ENCODE results near the gene AOC1. TPM values are rescaled to one million over a fixed set of nuclear protein-coding genes. Genes with fewer than 3 reads are reported as not detected.
"Not testable (repeated sequence)": the region's sequence is repeated elsewhere in the genome, so short reads cannot be mapped to it uniquely, and the experiment has no call there.

The AOC1 gene
- under 1 TPM in 5 of 8 experiments, not detected in 3; 0.09 to 0.47 (median 0.33) TPM for total RNA-seq

DNA sequence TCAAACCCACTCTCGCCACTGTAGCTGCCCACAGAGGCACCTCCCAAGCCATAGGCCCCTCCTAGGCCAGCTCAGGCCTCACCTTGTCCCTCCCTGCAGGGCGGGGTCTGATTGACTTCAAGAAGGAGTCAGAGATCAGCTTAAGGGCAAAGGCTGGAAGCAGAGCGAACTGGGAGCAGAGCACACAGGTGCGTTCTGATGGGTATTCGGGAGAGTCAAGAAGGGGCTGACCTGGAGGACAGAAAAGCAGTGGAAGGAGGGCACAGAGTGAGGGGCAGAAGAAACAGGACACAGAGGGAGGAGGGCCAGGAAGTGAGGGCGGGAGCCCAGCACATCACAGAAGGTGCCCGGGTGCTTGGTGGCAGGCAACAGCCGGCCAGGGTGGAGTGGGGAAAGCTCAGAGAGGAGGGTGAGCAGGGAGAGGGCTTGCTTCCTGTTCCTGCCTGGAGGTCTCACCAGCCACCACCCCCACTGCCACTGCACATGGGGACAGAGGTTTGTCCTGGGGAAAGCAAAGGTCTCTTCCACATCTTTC, at the start of gene AOC1:
Gene AOC1, plus strand, starts transcription at position 147 of the 535 bp plus-strand sequence. CDS start 3,954 bp downstream, outside the sequence.
- WGBS, 10 experiments = 0 to 82% (median 63%) methylated on average over 1 to 5 of the region's 8 CpGs; no CpG with 5 or more reads in 2 of the 10 experiments
- in situ Hi-C loops (cut with MboI; ENCODE audit: low pct_unique_long_range_greater_than_20kb in 2 of 9, low sequenced_read_pairs in 9 of 9, unreplicated experiment in 9 of 9) = no loop called here
- H3K27ac ChIP-seq = no peak within 1 kb of the TSS
- no peak within 1 kb of the TSS for H3K4me3 ChIP-seq
- peaks cover 3 to 6% of the 10 kb centered on the region in 2 donors for H3K4me1 ChIP-seq (replicated peaks in 1 of 2)
- peak in 1 of 8 experiments; percentile 26 for ATAC-seq (replicated peaks in 6 of 8)

DNA sequence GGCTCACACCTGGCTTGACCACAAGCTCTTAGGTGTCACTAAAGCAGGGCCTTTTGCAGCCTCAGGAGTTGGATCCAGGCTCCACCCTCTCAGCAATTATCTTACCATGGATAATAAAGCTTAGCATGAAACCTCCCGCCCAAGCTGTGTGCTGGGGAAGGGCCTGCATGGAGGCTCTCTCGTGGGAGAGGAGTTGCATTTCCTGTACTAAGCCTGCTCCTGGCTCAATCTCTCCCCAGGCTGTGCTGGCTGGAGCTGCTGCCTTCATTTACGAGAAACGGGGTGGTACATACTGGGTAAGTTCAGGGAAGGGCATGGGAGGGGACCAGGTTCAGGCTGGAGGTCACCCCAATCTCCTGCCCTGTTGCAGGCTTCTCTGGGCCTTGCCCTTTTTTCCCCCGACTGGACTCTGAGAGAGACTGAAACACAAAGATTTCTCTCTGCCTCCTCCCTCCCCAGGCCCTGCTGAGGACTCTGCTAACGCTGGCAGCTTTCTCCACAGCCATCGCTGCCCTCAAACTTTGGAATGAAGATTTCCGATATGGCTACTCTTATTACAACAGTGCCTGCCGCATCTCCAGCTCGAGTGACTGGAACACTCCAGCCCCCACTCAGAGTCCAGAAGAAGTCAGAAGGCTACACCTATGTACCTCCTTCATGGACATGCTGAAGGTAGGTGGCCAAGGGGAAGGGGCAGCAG, 49.0 kb upstream of the AOC1 start:
- Histone ChIP-seq H3K4me1 (replicated peaks in 1 of 2) (peaks cover 3% of the 10 kb centered on the region in 2 donors), H3K27ac (no peak overlapping the region), H3K4me3 (no peak overlapping the region)
- in situ Hi-C loops (cut with MboI; ENCODE audit: low pct_unique_long_range_greater_than_20kb in 2 of 9, low sequenced_read_pairs in 9 of 9, unreplicated experiment in 9 of 9) = no loop called here
- peak in 3 of 8 experiments; percentile 38 to 80 (median 70) for ATAC-seq (replicated peaks in 6 of 8)
- WGBS, 10 experiments = 0 to 100% (median 63%) methylated on average over 1 to 7 of the region's 10 CpGs; no CpG with 5 or more reads in 4 of the 10 experiments

DNA sequence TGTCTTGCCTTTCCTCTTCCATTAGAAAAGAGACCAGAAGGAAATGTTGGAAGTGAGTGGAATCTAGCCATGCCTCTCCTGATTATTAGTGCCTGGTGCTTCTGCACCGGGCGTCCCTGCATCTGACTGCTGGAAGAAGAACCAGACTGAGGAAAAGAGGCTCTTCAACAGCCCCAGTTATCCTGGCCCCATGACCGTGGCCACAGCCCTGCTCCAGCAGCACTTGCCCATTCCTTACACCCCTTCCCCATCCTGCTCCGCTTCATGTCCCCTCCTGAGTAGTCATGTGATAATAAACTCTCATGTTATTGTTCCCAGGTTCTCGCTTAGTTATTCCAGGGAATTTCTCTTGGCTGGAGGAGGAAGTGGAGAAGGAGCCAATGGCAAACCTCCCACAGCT, 47.5 kb upstream of the AOC1 start:
- in situ Hi-C loops (cut with MboI; ENCODE audit: low pct_unique_long_range_greater_than_20kb in 2 of 9, low sequenced_read_pairs in 9 of 9, unreplicated experiment in 9 of 9) = no loop called here
- no peak for ATAC-seq (replicated peaks in 6 of 8)
- no peak overlapping the region for H3K4me3 ChIP-seq

GRCh38 chr7:150805864-150806263, 46.5 kb upstream of the AOC1 start:
- Histone ChIP-seq H3K4me1 (replicated peaks in 1 of 2) (peaks cover 0 to 3% of the 10 kb centered on the region in 2 donors), H3K4me3 (no peak overlapping the region), H3K27ac (no peak overlapping the region)
- ATAC-seq (replicated peaks in 6 of 8) = no peak
- in situ Hi-C loops (cut with MboI; ENCODE audit: low pct_unique_long_range_greater_than_20kb in 2 of 9, low sequenced_read_pairs in 9 of 9, unreplicated experiment in 9 of 9) = no loop called here

More for the DNA sequence above, 47.5 kb upstream of the AOC1 start:
- Histone ChIP-seq H3K27ac (no peak overlapping the region), H3K4me1 (replicated peaks in 1 of 2) (peaks cover 0 to 3% of the 10 kb centered on the region in 2 donors)
- 0 to 100% (median 38%) methylated on average over 1 to 4 of the region's 5 CpGs; no CpG with 5 or more reads in 3 of the 10 experiments for WGBS, 10 experiments

- no peak overlapping the region for H3K4me3 ChIP-seq
Measured at GRCh38 chr7:150806454-150806853, 45.9 kb upstream of the AOC1 start.

GRCh38 chr7:150806863-150807262, 45.5 kb upstream of the AOC1 start:
- WGBS, 10 experiments = 0 to 100% (median 70%) methylated on average over 1 to 2 of the region's 2 CpGs; no CpG with 5 or more reads in 1 of the 10 experiments
- in situ Hi-C loops (cut with MboI; ENCODE audit: low pct_unique_long_range_greater_than_20kb in 2 of 9, low sequenced_read_pairs in 9 of 9, unreplicated experiment in 9 of 9) = no loop called here

More at GRCh38 chr7:150806454-150806853, 45.9 kb upstream of the AOC1 start:
- 55 to 100% (median 93%) methylated on average over 3 of the region's 3 CpGs; no CpG with 5 or more reads in 1 of the 10 experiments for WGBS, 10 experiments
- H3K4me1 ChIP-seq (replicated peaks in 1 of 2) = peaks cover 0 to 3% of the 10 kb centered on the region in 2 donors
- no peak overlapping the region for H3K27ac ChIP-seq
- in situ Hi-C loops (cut with MboI; ENCODE audit: low pct_unique_long_range_greater_than_20kb in 2 of 9, low sequenced_read_pairs in 9 of 9, unreplicated experiment in 9 of 9) = no loop called here
- ATAC-seq (replicated peaks in 6 of 8) = no peak

GRCh38 chr7:150807616-150808438, 44.5 kb upstream of the AOC1 start:
- H3K4me3 ChIP-seq; H3K27ac ChIP-seq; ATAC-seq (replicated peaks in 6 of 8); H3K4me1 ChIP-seq (replicated peaks in 1 of 2); in situ Hi-C loops (cut with MboI; ENCODE audit: low pct_unique_long_range_greater_than_20kb in 2 of 9, low sequenced_read_pairs in 9 of 9, unreplicated experiment in 9 of 9): not testable (repeated sequence)
- WGBS, 10 experiments = 10 to 71% (median 57%) methylated on average over 2 to 7 of the region's 13 CpGs; no CpG with 5 or more reads in 5 of the 10 experiments

More at GRCh38 chr7:150806863-150807262, 45.5 kb upstream of the AOC1 start:
- ATAC-seq (replicated peaks in 6 of 8) = no peak
- Histone ChIP-seq H3K27ac (no peak overlapping the region), H3K4me1 (replicated peaks in 1 of 2) (peaks cover 0 to 3% of the 10 kb centered on the region in 2 donors), H3K4me3 (no peak overlapping the region)

DNA sequence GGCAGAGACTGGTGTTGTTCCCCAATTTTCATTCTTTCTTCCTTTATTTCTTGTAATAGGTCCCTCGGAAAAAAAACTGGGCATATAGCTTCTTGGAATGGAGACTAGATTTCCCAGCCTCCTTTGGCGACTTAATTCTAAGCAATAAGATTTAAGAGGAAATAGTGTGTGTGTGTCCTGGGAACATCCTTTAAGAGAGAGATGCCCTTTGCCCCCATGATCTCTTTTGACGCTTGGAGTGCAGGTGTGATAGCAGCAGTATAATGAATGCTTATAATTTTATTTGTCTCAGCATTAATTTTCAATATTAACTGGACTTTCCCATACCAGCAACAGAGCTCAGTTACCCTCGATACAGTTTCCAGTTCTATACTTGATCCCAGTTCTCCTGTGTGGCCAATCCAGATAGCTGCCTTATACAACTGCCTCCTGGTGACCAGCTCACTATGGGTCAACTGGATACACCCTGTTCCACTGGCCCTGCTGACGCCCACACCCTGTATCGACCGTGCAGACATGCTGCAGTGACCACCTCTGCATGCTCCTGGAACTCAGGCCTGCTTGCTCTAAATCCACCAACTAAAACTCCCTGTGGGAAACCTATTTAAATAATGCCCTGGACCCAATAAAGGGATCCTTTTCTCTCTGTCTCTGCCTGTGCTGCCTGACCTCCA, 37.9 kb upstream of the AOC1 start:
- H3K4me3 ChIP-seq = no peak overlapping the region
- no peaks in the 10 kb centered on the region for H3K4me1 ChIP-seq (replicated peaks in 1 of 2)
- ATAC-seq (replicated peaks in 6 of 8) = peak in 1 of 8 experiments; percentile 44
- H3K27ac ChIP-seq = no peak overlapping the region
- in situ Hi-C loops (cut with MboI; ENCODE audit: low pct_unique_long_range_greater_than_20kb in 2 of 9, low sequenced_read_pairs in 9 of 9, unreplicated experiment in 9 of 9) = no loop called here
- WGBS, 10 experiments = 6 to 90% (median 56%) methylated on average over 1 to 7 of the region's 7 CpGs; no CpG with 5 or more reads in 1 of the 10 experiments

GRCh38 chr7:150818971-150819370, 33.3 kb upstream of the AOC1 start:
- in situ Hi-C loops (cut with MboI; ENCODE audit: low pct_unique_long_range_greater_than_20kb in 2 of 9, low sequenced_read_pairs in 9 of 9, unreplicated experiment in 9 of 9) = no loop called here
- WGBS, 10 experiments = 0 to 100% (median 18%) methylated on average over 2 of the region's 2 CpGs; no CpG with 5 or more reads in 3 of the 10 experiments
- Histone ChIP-seq H3K27ac (no peak overlapping the region), H3K4me1 (replicated peaks in 1 of 2) (no peaks in the 10 kb centered on the region), H3K4me3 (no peak overlapping the region)
- no peak for ATAC-seq (replicated peaks in 6 of 8)

DNA sequence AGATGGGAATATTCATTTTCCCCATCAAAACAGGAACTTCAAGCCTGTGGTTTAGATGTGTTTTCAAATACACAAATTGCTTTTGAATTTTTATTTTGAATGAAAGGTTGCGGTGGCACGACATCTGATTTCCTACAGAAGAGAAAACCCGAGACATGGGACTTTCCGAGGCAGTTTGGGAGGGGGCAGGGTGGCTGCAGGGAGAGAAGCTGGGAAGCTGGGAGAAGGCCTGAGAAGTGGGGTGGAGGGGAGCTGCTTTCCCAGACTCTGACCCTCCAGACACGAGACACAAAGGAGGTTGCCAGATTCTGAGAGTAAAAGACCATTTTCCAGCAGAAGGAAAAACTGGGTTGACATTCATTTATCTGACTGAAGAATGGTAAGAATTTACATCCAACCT, 32.2 kb upstream of the AOC1 start:
- ATAC-seq (replicated peaks in 6 of 8) = no peak
- Histone ChIP-seq H3K4me1 (replicated peaks in 1 of 2) (no peaks in the 10 kb centered on the region), H3K27ac (no peak overlapping the region), H3K4me3 (no peak overlapping the region)
- in situ Hi-C loops (cut with MboI; ENCODE audit: low pct_unique_long_range_greater_than_20kb in 2 of 9, low sequenced_read_pairs in 9 of 9, unreplicated experiment in 9 of 9) = no loop called here
- WGBS, 10 experiments = 0 to 79% (median 59%) methylated on average over 2 to 5 of the region's 5 CpGs; no CpG with 5 or more reads in 4 of the 10 experiments

DNA sequence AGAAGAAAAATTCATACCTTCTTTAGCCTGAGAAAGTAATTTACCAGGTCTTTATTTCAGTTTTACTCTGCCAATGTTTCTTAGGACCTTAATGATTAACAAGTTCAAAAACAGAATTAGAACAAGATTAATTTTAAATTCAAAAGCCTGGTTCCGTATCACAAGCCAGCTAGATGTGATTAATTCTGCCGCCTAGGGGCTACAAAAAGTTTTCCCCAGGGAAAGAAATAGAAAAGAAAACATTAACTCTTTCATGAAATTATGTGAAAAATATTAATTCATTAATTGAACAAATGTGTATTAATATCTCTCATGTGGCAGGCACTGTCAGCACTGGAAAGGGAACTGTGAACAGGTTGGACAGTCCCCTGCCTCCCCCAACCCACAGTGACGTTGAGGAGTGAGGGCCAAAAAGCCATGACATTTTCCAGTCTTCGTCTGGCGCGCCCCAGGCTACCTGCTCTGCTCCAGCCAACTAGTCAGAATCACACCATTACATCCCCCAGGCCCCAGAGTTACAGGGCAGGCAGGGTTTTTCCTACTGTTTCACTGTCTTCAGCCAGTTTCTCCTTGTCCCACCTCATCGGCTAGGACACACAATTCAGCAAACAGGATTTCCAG, 31.6 kb upstream of the AOC1 start:
- Histone ChIP-seq H3K27ac (no peak overlapping the region), H3K4me3 (no peak overlapping the region), H3K4me1 (replicated peaks in 1 of 2) (no peaks in the 10 kb centered on the region)
- ATAC-seq (replicated peaks in 6 of 8) = no peak
- in situ Hi-C loops (cut with MboI; ENCODE audit: low pct_unique_long_range_greater_than_20kb in 2 of 9, low sequenced_read_pairs in 9 of 9, unreplicated experiment in 9 of 9) = no loop called here
- 0 to 97% (median 63%) methylated on average over 1 to 7 of the region's 7 CpGs; no CpG with 5 or more reads in 2 of the 10 experiments for WGBS, 10 experiments

DNA sequence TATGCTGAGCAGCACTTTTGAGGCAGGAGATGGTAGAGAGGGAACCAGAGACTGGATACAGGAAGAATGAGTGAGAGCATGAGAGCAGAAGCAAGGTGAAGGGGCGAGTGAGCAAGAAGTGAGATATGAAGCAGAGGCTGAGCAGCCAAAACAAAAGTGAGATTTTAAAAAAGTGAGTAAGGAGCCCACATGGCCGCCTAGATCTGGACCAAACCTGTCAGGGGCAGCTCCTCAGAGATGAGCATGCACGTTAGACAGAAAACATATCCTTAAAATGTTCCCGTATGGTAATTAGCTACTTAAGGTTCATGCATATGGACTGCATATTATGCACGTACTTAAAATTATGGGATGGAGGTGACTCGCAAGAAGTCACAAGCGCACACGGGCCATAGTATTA, 29.3 kb upstream of the AOC1 start:
- WGBS, 10 experiments = 0 to 98% (median 79%) methylated on average over 1 to 8 of the region's 8 CpGs; no CpG with 5 or more reads in 1 of the 10 experiments
- in situ Hi-C loops (cut with MboI; ENCODE audit: low pct_unique_long_range_greater_than_20kb in 2 of 9, low sequenced_read_pairs in 9 of 9, unreplicated experiment in 9 of 9) = no loop called here
- Histone ChIP-seq H3K27ac (no peak overlapping the region), H3K4me3 (no peak overlapping the region), H3K4me1 (replicated peaks in 1 of 2) (no peaks in the 10 kb centered on the region)
- ATAC-seq (replicated peaks in 6 of 8) = peak in 1 of 8 experiments; percentile 67
